Mesenchymal stem cell (in vitro differentiated cells and primary cell): ENCODE data around the gene ACO2.

Experiments
- DNase-seq: peaks from one replicate; pipeline ENCODE4 v3.0.0-alpha.2; 2013
- H2AFZ ChIP-seq: one replicate; pipeline ENCODE4 v1.6.1; 2013; ENCODE audit warnings: low read depth, mild to moderate bottlenecking, control low read depth, inconsistent platforms, low read length, moderate library complexity
- H2AK5ac ChIP-seq: 2 replicates; pipeline ENCODE4 v1.6.1; 2013; ENCODE audit warnings: low read length, moderate library complexity, mild to moderate bottlenecking, inconsistent platforms; ENCODE audit not compliant: severe bottlenecking
- H2BK120ac ChIP-seq: one replicate; pipeline ENCODE4 v1.6.1; 2013; ENCODE audit warnings: low read depth, mild to moderate bottlenecking, inconsistent platforms, low read length, moderate library complexity
- H2BK12ac ChIP-seq, 2 experiments: one replicate each; pipeline ENCODE4 v1.6.1; 2013; ENCODE audit warnings: inconsistent platforms in 2 of 2, low read length in 2 of 2, mild to moderate bottlenecking in 2 of 2, moderate library complexity in 2 of 2, control low read depth in 1 of 2
- H2BK15ac ChIP-seq: one replicate; pipeline ENCODE4 v1.6.1; 2013; ENCODE audit warnings: mild to moderate bottlenecking, low read depth, inconsistent platforms; ENCODE audit not compliant: poor library complexity, severe bottlenecking
- H2BK5ac ChIP-seq: 2 replicates; pipeline ENCODE4 v1.6.1; 2013; ENCODE audit warnings: low read depth, mild to moderate bottlenecking, low read length, control low read depth, inconsistent platforms; ENCODE audit not compliant: poor library complexity, severe bottlenecking
- H3K14ac ChIP-seq, 2 experiments: one replicate each; pipeline ENCODE4 v1.6.1; 2013; ENCODE audit warnings: inconsistent platforms in 2 of 2, low read length in 2 of 2, control low read depth in 1 of 2, mild to moderate bottlenecking in 1 of 2, moderate library complexity in 1 of 2
- H3K18ac ChIP-seq, 2 experiments: one replicate each; pipeline ENCODE4 v1.6.1; 2013; ENCODE audit warnings: inconsistent platforms in 2 of 2, low read length in 2 of 2, control low read depth in 1 of 2, low read depth in 1 of 2, mild to moderate bottlenecking in 1 of 2
- H3K23ac ChIP-seq, 2 experiments: one replicate each; pipeline ENCODE4 v1.6.1; 2013; ENCODE audit warnings: inconsistent platforms in 2 of 2, low read length in 2 of 2, mild to moderate bottlenecking in 2 of 2, moderate library complexity in 2 of 2, control low read depth in 1 of 2
- H3K27ac ChIP-seq: 2 replicates; pipeline ENCODE4 v1.5.1; 2013; ENCODE audit warnings: mild to moderate bottlenecking, moderate library complexity, low read length, control low read depth, inconsistent platforms; ENCODE audit not compliant: poor library complexity, severe bottlenecking
- H3K27me3 ChIP-seq, 2 experiments: 2 replicates each; pipeline versions ENCODE4 v1.6.1 to v1.7.0; 2013; ENCODE audit warnings: low read length in 2 of 2, mild to moderate bottlenecking in 2 of 2, moderate library complexity in 2 of 2, control low read depth in 1 of 2, inconsistent platforms in 1 of 2; ENCODE audit not compliant: control insufficient read depth in 1 of 2, insufficient read depth in 1 of 2
- H3K36me3 ChIP-seq, 2 experiments: 2 replicates each; pipeline versions ENCODE4 v1.6.1 to v1.7.0; 2013; ENCODE audit warnings: low read length in 2 of 2, control low read depth in 1 of 2, inconsistent platforms in 1 of 2, low read depth in 1 of 2, mild to moderate bottlenecking in 1 of 2; ENCODE audit not compliant: insufficient read depth in 2 of 2, control insufficient read depth in 1 of 2
- H3K4ac ChIP-seq, 2 experiments: one replicate each; pipeline ENCODE4 v1.6.1; 2013; ENCODE audit warnings: inconsistent platforms in 2 of 2, low read length in 2 of 2, mild to moderate bottlenecking in 2 of 2, moderate library complexity in 2 of 2, control low read depth in 1 of 2, low read depth in 1 of 2
- H3K4me1 ChIP-seq: 2 replicates; pipeline ENCODE4 v1.6.1; 2013; ENCODE audit warnings: low read depth, low read length, control low read depth; ENCODE audit not compliant: control insufficient read depth, insufficient read depth
- H3K4me2 ChIP-seq: 2 replicates; pipeline ENCODE4 v1.6.1; 2013; ENCODE audit warnings: low read length, mild to moderate bottlenecking, inconsistent platforms; ENCODE audit not compliant: poor library complexity, severe bottlenecking
- H3K4me3 ChIP-seq, 2 experiments: 2 replicates each; pipeline versions ENCODE4 v1.5.1 to v1.7.0; 2013; ENCODE audit warnings: low read length in 2 of 2, mild to moderate bottlenecking in 2 of 2, control low read depth in 1 of 2, low read depth in 1 of 2; ENCODE audit not compliant: insufficient read depth in 1 of 2
- H3K79me1 ChIP-seq: replicated peaks from 2 replicates; pipeline ENCODE4 v1.6.1; 2013; ENCODE audit warnings: mild to moderate bottlenecking, control low read depth, low read length, inconsistent platforms; ENCODE audit not compliant: poor library complexity, severe bottlenecking
- H3K9ac ChIP-seq: 2 replicates; pipeline ENCODE4 v1.7.0; 2013; ENCODE audit warnings: mild to moderate bottlenecking, low read length, moderate library complexity
- H3K9me3 ChIP-seq: 2 replicates; pipeline ENCODE4 v1.7.0; 2013; ENCODE audit warnings: mild to moderate bottlenecking, low read length; ENCODE audit not compliant: control insufficient read depth
- H4K8ac ChIP-seq: one replicate; pipeline ENCODE4 v1.6.1; 2013; ENCODE audit warnings: inconsistent platforms, mild to moderate bottlenecking, low read length, moderate library complexity
- H4K91ac ChIP-seq: one replicate; pipeline ENCODE4 v1.6.1; 2013; ENCODE audit warnings: mild to moderate bottlenecking, low read length, inconsistent platforms
- WGBS: methylation state at CpG from one replicate; pipeline ENCODE4 v1.1.7; 2013; ENCODE audit warnings: mixed read lengths; 5-methylcytosine and 5-hydroxymethylcytosine counted together

ACO2 gene

DNA sequence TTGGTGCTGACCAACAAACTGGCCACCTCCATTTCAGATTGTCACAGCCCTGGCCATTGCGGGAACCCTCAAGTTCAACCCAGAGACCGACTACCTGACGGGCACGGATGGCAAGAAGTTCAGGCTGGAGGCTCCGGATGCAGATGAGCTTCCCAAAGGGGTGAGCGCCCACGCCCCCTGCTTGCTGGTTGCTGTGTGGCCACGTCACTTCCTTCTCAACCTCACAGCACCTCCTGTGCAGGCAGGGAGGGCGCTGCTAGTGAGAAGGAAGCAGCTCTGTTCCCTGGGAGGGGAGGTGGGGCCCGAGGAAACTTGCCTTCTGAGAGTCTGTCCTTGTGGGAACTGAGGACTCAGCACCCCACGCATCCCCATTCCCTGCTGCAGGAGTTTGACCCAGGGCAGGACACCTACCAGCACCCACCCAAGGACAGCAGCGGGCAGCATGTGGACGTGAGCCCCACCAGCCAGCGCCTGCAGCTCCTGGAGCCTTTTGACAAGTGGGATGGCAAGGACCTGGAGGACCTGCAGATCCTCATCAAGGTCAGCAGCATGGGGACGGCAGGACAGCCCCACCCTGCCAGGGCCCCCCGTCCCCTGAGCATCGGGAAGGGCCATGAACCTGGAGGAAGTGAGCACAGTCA, 56.0 kb downstream of the ACO2 start:
- no peak overlapping the region for H3K27ac ChIP-seq
- H3K4me2 ChIP-seq = no peak overlapping the region
- H4K8ac ChIP-seq = no peak overlapping the region
- peaks cover 25% of the 10 kb centered on the region for H3K4me1 ChIP-seq
- H2AK5ac ChIP-seq = no peak overlapping the region
- H3K79me1 ChIP-seq = peaks cover 16% of the 10 kb centered on the region
- no peak overlapping the region for H3K18ac ChIP-seq
- no peak overlapping the region for H3K4ac ChIP-seq
- no peak overlapping the region for H2AFZ ChIP-seq
- H3K9ac ChIP-seq = peak overlapping the region; percentile 73
- no peaks in the 10 kb centered on the region for H3K27me3 ChIP-seq
- H2BK12ac ChIP-seq = peak overlapping the region in 1 of 2 experiments; percentile 17
- no peak overlapping the region for H2BK5ac ChIP-seq
- H2BK120ac ChIP-seq = no peak overlapping the region
- no peak overlapping the region for H2BK15ac ChIP-seq
- peaks cover 69 to 70% of the 10 kb centered on the region in 2 experiments for H3K36me3 ChIP-seq
- no peak overlapping the region for H3K14ac ChIP-seq
- H3K4me3 ChIP-seq = peak overlapping the region in 1 of 2 experiments; percentile 7
- WGBS = 91% methylated on average over 16 of the region's 17 CpGs
- no peak for DNase-seq
- H3K23ac ChIP-seq = no peak overlapping the region
- no peak overlapping the region for H4K91ac ChIP-seq
- no peaks in the 10 kb centered on the region for H3K9me3 ChIP-seq

DNA sequence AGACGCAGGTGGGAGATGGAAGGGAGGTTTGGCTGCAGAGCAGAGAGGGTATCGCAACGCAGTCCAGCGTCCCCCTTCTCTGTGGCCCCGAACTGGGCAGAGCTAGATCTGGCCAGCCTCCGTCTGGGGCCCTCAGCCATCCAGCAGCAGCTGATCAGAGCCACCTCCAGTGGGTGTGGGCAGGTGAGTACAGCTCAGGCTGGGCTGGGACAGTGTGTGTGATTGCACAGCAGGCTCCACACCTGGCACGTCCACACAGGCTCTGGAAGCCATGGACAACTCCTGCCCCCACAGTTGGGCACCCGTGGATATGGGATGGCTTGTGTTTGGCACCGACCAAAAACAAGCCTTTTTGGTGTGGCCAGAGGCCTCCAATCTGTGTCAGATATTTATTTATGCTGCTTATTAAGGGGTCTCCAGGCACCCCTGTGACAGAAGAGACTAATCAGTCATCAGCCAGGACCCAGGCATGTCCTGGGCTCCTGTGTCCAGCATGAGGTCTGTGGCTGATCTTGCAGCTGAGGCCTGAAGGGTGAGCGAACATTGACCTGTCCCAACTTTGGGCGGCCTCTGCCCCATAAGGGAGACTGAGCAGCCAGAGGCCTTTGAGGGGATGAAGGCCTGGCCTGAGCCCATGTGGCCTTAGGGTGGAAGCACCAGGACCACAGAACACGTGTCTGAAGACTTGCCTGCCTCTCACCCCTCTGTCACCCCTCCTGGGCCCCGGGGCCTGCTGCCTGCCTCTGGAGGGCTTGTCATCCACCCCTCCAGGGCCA, 56.7 kb downstream of the ACO2 start:
- no peak overlapping the region for H2BK120ac ChIP-seq
- WGBS = 93% methylated on average over 13 of the region's 13 CpGs
- H3K4me3 ChIP-seq = peak overlapping the region in 1 of 2 experiments; percentile 7
- H3K14ac ChIP-seq = no peak overlapping the region
- no peak overlapping the region for H3K23ac ChIP-seq
- no peak overlapping the region for H2AK5ac ChIP-seq
- no peak overlapping the region for H2AFZ ChIP-seq
- H4K8ac ChIP-seq = no peak overlapping the region
- no peak overlapping the region for H2BK12ac ChIP-seq
- H3K79me1 ChIP-seq = peaks cover 20% of the 10 kb centered on the region
- H4K91ac ChIP-seq = no peak overlapping the region
- H3K27ac ChIP-seq = no peak overlapping the region
- no peak overlapping the region for H2BK15ac ChIP-seq
- H3K27me3 ChIP-seq = no peaks in the 10 kb centered on the region
- no peak overlapping the region for H3K4ac ChIP-seq
- peaks cover 25% of the 10 kb centered on the region for H3K4me1 ChIP-seq
- no peak for DNase-seq
- peaks cover 74% of the 10 kb centered on the region in 2 experiments for H3K36me3 ChIP-seq
- no peak overlapping the region for H3K18ac ChIP-seq
- peak overlapping the region; percentile 73 for H3K9ac ChIP-seq
- H3K9me3 ChIP-seq = no peaks in the 10 kb centered on the region
- H3K4me2 ChIP-seq = no peak overlapping the region
- no peak overlapping the region for H2BK5ac ChIP-seq

DNA sequence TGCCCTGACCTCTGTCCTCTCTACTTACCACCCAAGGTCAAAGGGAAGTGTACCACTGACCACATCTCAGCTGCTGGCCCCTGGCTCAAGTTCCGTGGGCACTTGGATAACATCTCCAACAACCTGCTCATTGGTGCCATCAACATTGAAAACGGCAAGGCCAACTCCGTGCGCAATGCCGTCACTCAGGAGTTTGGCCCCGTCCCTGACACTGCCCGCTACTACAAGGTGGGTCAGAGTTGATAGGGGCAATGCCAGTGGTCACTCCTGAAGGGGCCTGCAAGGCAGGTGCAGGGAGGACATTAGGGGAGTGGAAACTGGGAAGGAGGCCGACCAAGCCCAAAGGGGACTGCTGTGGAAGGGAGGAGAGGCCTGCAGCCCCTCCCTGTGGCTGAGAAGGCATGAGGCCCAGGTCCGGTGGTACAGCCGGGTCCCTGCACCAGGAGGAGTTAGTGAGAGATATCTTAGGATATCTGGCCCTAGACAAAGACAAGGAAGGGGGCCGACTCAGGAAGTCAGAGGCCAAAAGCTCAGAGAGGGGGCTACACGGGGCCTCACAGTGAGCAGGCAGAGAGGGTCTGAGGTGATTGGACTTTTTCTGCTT, 57.4 kb downstream of the ACO2 start:
- no peak for DNase-seq
- H3K9me3 ChIP-seq = no peaks in the 10 kb centered on the region
- no peak overlapping the region for H3K14ac ChIP-seq
- peak overlapping the region; percentile 43 for H3K9ac ChIP-seq
- WGBS = 87% methylated on average over 12 of the region's 12 CpGs
- no peak overlapping the region for H2AFZ ChIP-seq
- peak overlapping the region; percentile 34 for H4K91ac ChIP-seq
- H3K79me1 ChIP-seq = peaks cover 27% of the 10 kb centered on the region
- H3K4ac ChIP-seq = no peak overlapping the region
- H2BK120ac ChIP-seq = no peak overlapping the region
- H3K4me1 ChIP-seq = peaks cover 25% of the 10 kb centered on the region
- no peak overlapping the region for H2BK12ac ChIP-seq
- no peak overlapping the region for H4K8ac ChIP-seq
- H3K4me3 ChIP-seq = no peak overlapping the region
- H3K23ac ChIP-seq = no peak overlapping the region
- no peak overlapping the region for H2BK15ac ChIP-seq
- H2BK5ac ChIP-seq = no peak overlapping the region
- H2AK5ac ChIP-seq = no peak overlapping the region
- H3K27ac ChIP-seq = no peak overlapping the region
- no peak overlapping the region for H3K18ac ChIP-seq
- peaks cover 81% of the 10 kb centered on the region in 2 experiments for H3K36me3 ChIP-seq
- H3K27me3 ChIP-seq = no peaks in the 10 kb centered on the region
- no peak overlapping the region for H3K4me2 ChIP-seq
